ENCODE measurements around the gene C1QTNF4. TPM values are rescaled to one million over a fixed set of nuclear protein-coding genes. Genes with fewer than 3 reads are reported as not detected.

Gene C1QTNF4
- total and polyA plus RNA-seq, 10 of the 15 experiments (the other 5 are each of a cell fraction or from before 2014, with no cell fraction given): 0.06 TPM; not detected in 9

- peak overlapping the region; percentile 46 for H3K27ac ChIP-seq (ENCODE audit: control insufficient read depth, insufficient read depth)
- peak overlapping the region; percentile 0; the same call in 1 of the 2 replicates for H2AFZ ChIP-seq (ENCODE audit: control insufficient read depth, low read depth, low read length)
- in situ Hi-C loops (cut with MboI) (no loop called here), intact Hi-C loops (cut with micrococcal nuclease; ENCODE audit: unreplicated experiment) (loop anchor here (5.0 kb wide), 1 partner anchor 35 kb away; no protein-coding TSS in a partner anchor)
- no peaks in the 10 kb centered on the region for H4K20me1 ChIP-seq (ENCODE audit: control insufficient read depth, insufficient read depth)
- peaks cover 60% of the 10 kb centered on the region for H3K79me2 ChIP-seq (ENCODE audit: control insufficient read depth, insufficient read depth, low read length)
- CTCF ChIA-PET: interaction anchor here (0.5 to 3.2 kb wide), 18 partner anchors 13 to 502 kb away, joined by 3 to 22 read pairs (median 5); no protein-coding TSS in a partner anchor
- H3K9me3 ChIP-seq (replicated peaks; ENCODE audit: control insufficient read depth, insufficient read depth, low read length): no peaks in the 10 kb centered on the region
- FAIRE-seq: no peak
- no TSS peak for BruUV-seq (replicated peaks)
- POLR2A ChIA-PET: interaction anchor here (0.6 to 3.9 kb wide), 9 partner anchors 13 to 96 kb away, joined by 3 to 16 read pairs (median 6); partner anchors contain the start of genes KBTBD4, NDUFS3 and PTPMT1
- no peaks in the 10 kb centered on the region for H3K36me3 ChIP-seq (ENCODE audit: control insufficient read depth in 2 of 2, insufficient read depth in 2 of 2, low read length in 1 of 2)
- no peaks in the 10 kb centered on the region for H3K27me3 ChIP-seq (replicated peaks in 1 of 2; ENCODE audit: control insufficient read depth in 2 of 2, insufficient read depth in 2 of 2, low read length in 1 of 2)
- SMC1A ChIA-PET (ENCODE audit: uncharacterized antibody, unreplicated experiment): interaction anchor here (0.7 to 3.6 kb wide), 11 partner anchors 10 to 216 kb away, joined by 3 to 40 read pairs (median 5); partner anchors contain the start of genes KBTBD4 and NDUFS3
- ATAC-seq: peak; percentile 7
- 2% methylated on average over 22 of the region's 22 CpGs for WGBS (ENCODE audit: insufficient coverage, insufficient replicate concordance, low lambda C conversion rate, missing lambda C conversion rate)
- RAD21 ChIA-PET (ENCODE audit: unreplicated experiment): interaction anchor here (0.7 to 3.5 kb wide), 8 partner anchors 14 to 53 kb away, joined by 3 to 14 read pairs (median 4); partner anchors contain the start of gene PTPMT1
- H3K4me2 ChIP-seq (ENCODE audit: control insufficient read depth, insufficient read depth): peak overlapping the region; percentile 46
- peaks cover 10% of the 10 kb centered on the region; the same call in 1 of the 2 replicates for H3K4me1 ChIP-seq (ENCODE audit: control insufficient read depth, insufficient read depth, low read length)
- H3K9ac ChIP-seq (ENCODE audit: control insufficient read depth, insufficient read depth, low read length): peak overlapping the region; percentile 79
- H3K4me3 ChIP-seq: peak overlapping the region; percentile 83
- DNase-seq (ENCODE audit: low read depth, low spot score): no peak
- TF ChIP-seq KLF5 (IDR thresholded peaks at IDR 0.05; ENCODE audit: partially characterized antibody) (no peak), TARDBP (IDR thresholded peaks at IDR 0.05; ENCODE audit: borderline replicate concordance) (no peak), PKNOX1 (IDR thresholded peaks at IDR 0.05) (no peak), CHD1 (IDR thresholded peaks at IDR 0.05; ENCODE audit: low read depth, low read length) (no peak), IRF4 (IDR thresholded peaks at IDR 0.05; ENCODE audit: low read depth, low read length) (0 out of 2 replicates have a peak, but pooled peaks have one; percentile 9), CREM (IDR thresholded peaks at IDR 0.05; ENCODE audit: low read depth) (no peak), MLLT1 (IDR thresholded peaks at IDR 0.05) (0 out of 2 replicates have a peak, but pooled peaks have one; percentile 9), USF1 (IDR thresholded peaks at IDR 0.05; ENCODE audit: borderline replicate concordance, extremely low read length, insufficient read depth, low read depth, low read length) (no peak), NKRF (conservative IDR thresholded peaks at IDR 0.05) (peak; percentile 64), STAT1 (conservative IDR thresholded peaks at IDR 0.05) (no peak), ZSCAN29 (IDR thresholded peaks at IDR 0.05) (no peak), CBX5 (IDR thresholded peaks at IDR 0.05; ENCODE audit: low read depth) (no peak), CHD4 (IDR thresholded peaks at IDR 0.05) (no peak), LARP7 (IDR thresholded peaks at IDR 0.05) (peak; percentile 34; the same call in 1 of the 2 replicates), IKZF2 (IDR thresholded peaks at IDR 0.05) (peak in 1 of 2 experiments; percentile 11; a peak in 1 of 4 replicates), MXI1 (IDR thresholded peaks at IDR 0.05; ENCODE audit: low read depth, low read length) (0 out of 2 replicates have a peak, but pooled peaks have one; percentile 13), CHD2 (IDR thresholded peaks at IDR 0.05; ENCODE audit: borderline replicate concordance, low read depth, low read length) (0 out of 2 replicates have a peak, but pooled peaks have one; percentile 24), RFX5 (IDR thresholded peaks at IDR 0.05; ENCODE audit: low read depth, low read length) (no peak), HDAC6 (IDR thresholded peaks at IDR 0.05; ENCODE audit: unreplicated experiment) (no peak), TAF1 (IDR thresholded peaks at IDR 0.05; ENCODE audit: borderline replicate concordance, low read depth, low read length) (no peak)
Observed at GRCh38 chr11:47552056-47552565, 42.1 kb downstream of the C1QTNF4 start.
